Endometrial microvascular endothelial cells (primary cell): Measurements from ENCODE around the gene CBX8. TPM values are rescaled to one million over a fixed set of nuclear protein-coding genes. Genes with fewer than 3 reads are reported as not detected.

Source experiments
- in situ Hi-C: cut with HindIII; loops from 2 replicates; pipeline ENCODE4 v1.10.0; 2017; ENCODE audit warnings: low sequenced_read_pairs, low pct_unique_long_range_greater_than_20kb; ENCODE audit errors: inconsistent ontology term
- total RNA-seq: library from RNA; depleted of rRNA; stranded (reverse); fragments of >200 nt; gene quantifications from one replicate; pipeline ENCODE4 v1.2.3, GENCODE V29; 2015; ENCODE audit errors: inconsistent ontology term

Gene CBX8
- total RNA-seq, 1 donor from 2014 or later = 2.1 TPM

- in situ Hi-C loops = loop anchor here (25.0 kb wide), 1 partner anchor 200 kb away; no protein-coding TSS in a partner anchor
Measured at GRCh38 chr17:79786930-79787643, 9.8 kb downstream of the CBX8 start.

DNA sequence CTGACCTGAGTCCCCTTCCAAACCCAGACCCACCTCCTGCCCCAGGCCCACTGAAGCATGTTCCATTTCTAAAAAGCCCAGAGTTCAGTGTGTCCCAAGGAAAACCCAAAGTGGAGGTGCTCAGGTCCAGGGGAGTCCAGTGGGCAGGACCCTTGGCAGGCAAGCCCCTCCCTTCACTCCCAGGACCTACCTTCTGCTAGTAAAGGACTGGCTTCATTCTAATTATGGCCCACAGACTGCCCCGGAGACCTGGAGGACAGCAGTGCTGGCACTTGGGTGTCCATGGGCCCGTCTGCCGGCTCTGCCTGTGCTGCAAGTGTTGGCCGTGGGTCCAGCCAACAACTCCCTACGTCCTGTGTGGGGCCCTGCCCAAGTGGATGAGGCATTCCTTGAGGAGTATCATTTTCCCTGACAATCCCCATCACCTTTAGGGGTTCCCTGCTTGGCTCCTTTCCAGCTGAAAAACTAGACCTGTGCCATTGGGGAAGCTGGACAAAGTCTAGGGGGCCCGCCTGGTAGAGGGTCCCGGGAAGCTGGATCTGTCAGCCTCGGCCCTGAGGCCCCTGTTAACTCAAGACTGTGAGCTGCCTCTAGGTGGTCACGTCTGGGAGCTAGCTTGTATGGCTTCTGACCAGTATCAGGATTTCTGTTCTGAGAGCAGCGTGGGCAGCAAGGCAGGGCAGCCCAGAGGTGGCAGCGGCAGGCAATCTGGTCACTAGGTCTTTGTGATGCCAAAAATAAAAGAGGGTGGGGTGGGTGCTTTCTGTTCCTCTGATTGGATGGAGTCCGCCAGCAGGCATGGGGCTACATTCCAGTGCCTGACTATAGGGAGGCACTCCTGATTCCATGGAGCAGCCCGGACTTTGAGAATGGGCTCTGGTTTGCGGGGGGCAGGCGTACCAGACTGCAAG is 10.7 kb downstream of the CBX8 start:
- in situ Hi-C loops = loop anchor here (25.0 kb wide), 1 partner anchor 201 kb away; no protein-coding TSS in a partner anchor

DNA sequence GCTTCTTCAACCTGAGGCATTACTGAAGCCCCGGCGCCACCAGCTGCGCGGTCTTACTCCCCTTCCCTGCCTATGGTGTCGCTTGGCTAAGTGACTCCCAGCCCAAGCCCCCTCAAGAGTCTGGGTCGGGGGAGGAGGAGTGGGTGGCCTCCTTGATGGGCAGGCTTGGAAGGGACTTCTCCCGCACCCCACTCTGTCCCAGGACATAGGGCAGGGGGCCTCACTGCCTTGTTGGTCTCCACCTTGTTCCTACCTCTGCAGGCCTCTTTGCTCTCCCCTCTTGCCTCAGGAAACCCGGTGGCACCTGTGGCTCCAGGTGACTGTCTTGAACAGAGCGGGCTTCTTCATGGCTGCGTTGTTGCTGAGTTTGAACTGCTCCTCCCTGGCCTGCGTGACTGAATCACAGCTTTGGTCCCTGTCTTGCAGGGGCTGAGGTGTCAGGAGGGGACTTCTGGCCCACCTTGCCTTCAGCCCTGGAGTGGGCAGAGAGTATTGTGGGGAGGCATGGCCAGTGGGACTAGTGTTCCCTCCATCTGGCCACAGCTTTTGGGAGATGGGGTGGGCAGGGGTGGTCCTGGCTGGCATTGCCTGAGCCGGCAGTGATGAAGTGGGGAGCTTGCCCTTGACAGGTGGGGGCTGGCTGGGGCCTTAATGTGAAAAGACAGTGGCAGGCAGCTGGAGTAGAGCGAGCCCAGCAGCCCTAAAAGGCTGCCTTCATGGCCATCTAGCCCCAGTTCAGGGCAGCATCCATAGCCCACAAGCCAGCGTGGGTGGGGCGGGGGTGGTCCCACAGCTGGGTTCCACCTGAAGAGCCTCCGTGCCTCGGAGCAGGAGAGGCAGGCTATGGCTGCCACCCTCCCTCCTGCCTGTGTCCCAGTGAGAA is 11.6 kb downstream of the CBX8 start:
- in situ Hi-C loops = loop anchor here (25.0 kb wide), 1 partner anchor 202 kb away; no protein-coding TSS in a partner anchor

- in situ Hi-C loops = loop anchor here (25.0 kb wide), 1 partner anchor 203 kb away; no protein-coding TSS in a partner anchor
Measured at GRCh38 chr17:79784353-79785016, 12.4 kb downstream of the CBX8 start.

DNA sequence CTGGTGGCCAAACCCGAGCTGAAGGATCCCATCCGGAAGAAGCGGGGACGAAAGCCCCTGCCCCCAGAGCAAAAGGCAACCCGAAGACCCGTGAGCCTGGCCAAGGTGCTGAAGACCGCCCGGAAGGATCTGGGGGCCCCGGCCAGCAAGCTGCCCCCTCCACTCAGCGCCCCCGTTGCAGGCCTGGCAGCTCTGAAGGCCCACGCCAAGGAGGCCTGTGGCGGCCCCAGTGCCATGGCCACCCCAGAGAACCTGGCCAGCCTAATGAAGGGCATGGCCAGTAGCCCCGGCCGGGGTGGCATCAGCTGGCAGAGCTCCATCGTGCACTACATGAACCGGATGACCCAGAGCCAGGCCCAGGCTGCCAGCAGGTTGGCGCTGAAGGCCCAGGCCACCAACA is 13.0 kb downstream of the CBX8 start:
- in situ Hi-C loops = loop anchor here (25.0 kb wide), 1 partner anchor 203 kb away; no protein-coding TSS in a partner anchor

GRCh38 chr17:79781736-79782575 is 14.9 kb downstream of the CBX8 start:
- in situ Hi-C loops = loop anchor here (25.0 kb wide), 1 partner anchor 205 kb away; no protein-coding TSS in a partner anchor

GRCh38 chr17:79781012-79781650 is 15.7 kb downstream of the CBX8 start:
- in situ Hi-C loops = loop anchor here (25.0 kb wide), 1 partner anchor 206 kb away; no protein-coding TSS in a partner anchor

DNA sequence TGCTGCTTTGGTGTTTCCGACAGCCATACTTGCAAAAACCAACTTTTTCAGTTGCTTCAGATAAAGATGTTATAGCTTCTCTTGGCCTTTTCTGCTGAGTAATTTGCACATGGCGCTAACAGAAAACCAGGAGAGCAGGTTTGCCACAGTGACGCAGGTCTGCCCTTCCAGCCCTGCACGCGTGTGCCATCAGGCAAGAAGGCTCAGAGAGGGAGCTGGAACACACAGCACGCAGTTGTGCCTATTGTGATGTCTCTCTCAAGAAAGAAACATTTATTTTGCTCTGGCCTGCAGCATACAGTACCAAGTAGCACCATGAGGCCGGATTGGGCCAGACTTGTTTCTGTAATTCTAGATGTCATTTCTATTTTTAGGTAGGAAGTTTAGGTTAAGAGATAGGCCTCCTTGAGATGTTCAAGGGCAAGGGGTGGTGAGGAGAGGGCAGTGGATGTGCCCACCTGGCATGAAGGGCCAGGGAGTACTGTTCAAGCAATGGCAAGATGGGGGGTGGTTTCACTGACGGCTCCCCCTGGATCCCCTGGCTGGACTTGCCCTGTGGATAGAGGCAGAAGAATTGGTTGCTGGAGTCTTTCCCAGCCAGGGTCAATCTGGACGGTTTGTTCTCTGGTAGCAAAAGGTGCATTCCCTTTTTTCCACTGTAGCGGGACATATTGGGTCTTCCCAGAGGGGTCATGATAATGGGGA is 17.1 kb downstream of the CBX8 start:
- in situ Hi-C loops = loop anchor here (25.0 kb wide), 1 partner anchor 207 kb away; no protein-coding TSS in a partner anchor

DNA sequence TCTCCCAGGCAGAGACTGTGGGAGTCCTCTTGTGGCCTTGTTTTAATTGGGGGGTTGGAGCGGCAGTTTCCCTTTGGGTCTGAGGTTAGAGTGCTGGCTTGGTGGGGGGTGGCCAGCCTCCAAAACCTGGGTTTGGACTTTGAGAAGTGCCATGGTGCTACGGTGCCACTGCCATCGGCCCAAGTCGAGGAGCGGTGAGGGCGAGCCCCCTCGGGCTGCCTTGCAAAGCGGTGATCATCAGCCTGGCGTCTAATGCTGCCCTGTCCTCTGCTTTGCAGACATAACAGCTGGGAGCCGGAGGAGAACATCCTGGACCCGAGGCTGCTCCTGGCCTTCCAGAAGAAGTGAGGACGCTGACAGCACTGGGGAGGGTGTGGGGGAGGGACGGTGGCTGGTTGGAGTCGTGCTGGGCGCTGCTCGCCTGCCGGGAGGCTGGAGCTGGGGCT is 17.8 kb downstream of the CBX8 start:
- in situ Hi-C loops = loop anchor here (25.0 kb wide), 1 partner anchor 208 kb away; no protein-coding TSS in a partner anchor

DNA sequence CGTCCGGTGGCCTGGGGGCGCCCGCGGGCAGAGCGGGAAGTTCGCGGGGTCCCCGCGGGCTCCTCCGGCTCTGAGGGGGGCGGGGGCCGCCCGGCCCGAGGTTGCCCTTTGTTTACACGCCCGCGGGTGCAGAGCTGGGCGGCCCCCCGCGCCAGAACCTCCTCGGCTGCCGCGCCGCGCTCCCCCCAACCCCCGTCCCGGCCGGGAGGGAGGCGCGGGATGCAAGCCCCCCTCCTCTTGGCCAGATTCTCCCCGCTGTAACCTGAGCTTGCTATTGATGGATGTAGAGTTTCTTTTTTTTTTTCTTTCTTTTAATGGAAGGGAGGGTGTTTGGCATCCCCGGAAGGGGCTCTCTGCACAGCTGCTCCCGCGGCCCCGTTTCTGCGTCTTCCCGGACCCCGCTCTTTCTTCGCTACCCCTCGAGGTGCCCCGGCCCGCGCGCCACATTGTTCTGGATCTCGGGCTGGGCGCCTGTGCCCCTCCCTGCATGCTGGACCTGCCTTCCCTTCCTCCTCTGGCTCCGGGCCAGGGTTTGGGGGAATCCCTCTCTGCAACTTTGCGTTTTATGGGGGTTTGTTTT is 18.3 kb downstream of the CBX8 start:
- in situ Hi-C loops = loop anchor here (25.0 kb wide), 1 partner anchor 209 kb away; no protein-coding TSS in a partner anchor

DNA sequence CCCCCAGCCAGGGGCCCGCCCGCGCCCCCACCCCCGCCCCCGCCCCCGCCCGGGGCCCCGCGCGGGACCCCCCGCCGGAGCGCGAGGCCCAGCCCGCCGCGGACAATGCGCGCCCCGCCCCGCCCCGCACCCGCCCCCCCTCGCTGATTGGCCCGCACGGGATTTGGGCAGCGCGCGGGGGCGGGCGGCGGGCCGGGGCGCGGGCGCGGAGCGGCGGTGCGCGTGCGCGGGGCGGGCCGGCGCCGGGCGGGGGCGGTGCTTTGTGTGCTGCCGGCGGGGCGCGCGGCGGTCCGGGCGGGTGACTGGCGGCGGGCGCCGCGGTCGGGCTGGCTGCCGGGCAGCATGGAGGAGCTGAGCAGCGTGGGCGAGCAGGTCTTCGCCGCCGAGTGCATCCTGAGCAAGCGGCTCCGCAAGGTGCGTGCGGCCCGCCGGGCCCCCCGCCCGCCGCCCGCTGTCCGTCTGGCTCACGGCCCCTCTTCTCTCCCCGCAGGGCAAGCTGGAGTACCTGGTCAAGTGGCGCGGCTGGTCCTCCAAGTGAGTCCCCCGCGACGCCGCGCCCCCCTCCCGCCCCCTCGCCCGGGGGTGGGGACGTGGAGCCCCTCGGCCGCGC is 18.9 kb downstream of the CBX8 start, which contains the start of gene CBX2:
Gene CBX2, plus strand, starts transcription at position 255 of the 610 bp plus-strand sequence. Its CDS starts 88 bp downstream, at position 343.
- in situ Hi-C loops = loop anchor here (25.0 kb wide), 1 partner anchor 209 kb away; no protein-coding TSS in a partner anchor

DNA sequence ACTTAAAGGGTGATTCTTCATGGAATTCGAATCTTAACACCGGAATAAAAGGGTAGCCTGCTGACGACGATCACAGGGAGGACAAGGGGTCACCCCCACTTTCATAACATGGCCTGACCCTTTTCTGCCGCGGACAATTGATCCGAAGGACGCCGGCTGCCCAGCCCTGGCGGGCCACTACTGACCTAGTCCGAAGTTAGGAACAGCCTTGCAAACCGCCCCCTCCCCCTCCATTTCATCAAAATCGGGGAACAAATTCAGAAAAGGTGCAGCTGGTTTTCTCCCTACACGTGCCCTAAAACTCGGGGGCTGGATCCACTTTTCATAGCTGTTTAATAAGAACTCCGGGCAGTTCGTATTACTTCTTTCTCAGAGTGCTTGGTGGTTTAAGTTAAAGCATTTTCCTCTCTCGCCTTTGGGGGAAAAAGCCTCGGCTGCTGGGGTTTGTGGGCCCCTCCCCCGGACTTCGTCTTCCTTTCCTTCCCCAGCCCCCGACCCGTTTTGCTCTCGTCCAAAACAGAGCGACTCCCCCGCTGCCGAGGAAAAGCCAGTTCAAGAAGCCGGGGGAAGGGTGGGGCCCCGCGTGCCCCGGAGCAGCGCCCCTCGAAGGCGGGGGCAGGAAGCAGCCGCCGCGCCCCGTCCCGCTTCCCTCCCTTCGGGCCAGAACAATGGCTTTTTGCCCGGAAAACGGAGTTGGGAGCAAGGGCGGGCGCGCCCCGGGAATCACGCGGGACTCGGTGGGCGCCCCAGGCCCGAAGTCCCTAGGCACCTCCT is 19.6 kb downstream of the CBX8 start:
- in situ Hi-C loops = loop anchor here (25.0 kb wide), 1 partner anchor 210 kb away; no protein-coding TSS in a partner anchor

DNA sequence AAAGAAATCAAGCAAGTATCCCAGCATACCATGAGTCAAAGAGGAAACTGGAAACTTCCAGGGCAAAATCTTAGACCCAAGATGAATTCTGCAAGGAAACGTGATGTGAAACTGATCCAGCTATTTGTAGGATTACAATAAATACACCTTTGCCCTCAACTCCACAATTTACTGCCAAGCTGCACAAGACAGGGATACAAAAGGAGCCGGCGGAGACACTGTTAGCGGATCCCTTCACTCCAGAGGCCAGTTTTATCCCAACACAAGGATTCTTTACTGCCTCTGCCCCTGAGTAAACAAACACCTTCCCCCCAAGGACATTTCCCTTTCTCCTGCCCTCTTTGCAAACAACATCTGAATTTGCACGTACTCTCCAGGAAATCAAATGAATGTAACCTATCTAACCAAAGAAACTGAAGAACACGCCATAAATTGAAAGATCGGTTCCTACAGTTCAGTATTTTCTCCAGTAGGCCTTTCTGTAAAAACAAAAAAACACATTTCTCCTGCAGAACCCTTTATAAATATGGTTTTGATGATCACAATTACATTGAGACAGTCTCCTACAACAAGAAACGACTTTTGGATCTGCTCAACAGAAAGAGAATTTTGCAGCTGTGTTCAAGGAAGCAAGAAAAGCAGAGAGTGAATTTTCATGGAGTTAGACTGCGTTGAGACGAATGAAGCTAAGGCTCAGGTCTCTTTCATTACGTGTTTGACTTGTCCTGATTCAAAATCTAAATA is 20.3 kb downstream of the CBX8 start:
- in situ Hi-C loops = loop anchor here (25.0 kb wide), 1 partner anchor 211 kb away; no protein-coding TSS in a partner anchor
